Neural cell (in vitro differentiated cells): ENCODE results near the gene HS3ST3B1. TPM values are rescaled to one million over a fixed set of nuclear protein-coding genes. Genes with fewer than 3 reads are reported as not detected.

Source experiments
- H2AFZ ChIP-seq: fragments of 200-600, 300-800 bp; sonication (generic), shearing (Covaris generic); 2 replicates; pipeline ENCODE4 v1.6.0; 2014; ENCODE audit warnings: low read depth, mild to moderate bottlenecking, antibody characterized with exemption, low read length, moderate library complexity
- H3F3A ChIP-seq: fragments of 200-600 bp; shearing (Covaris generic); 2 replicates; pipeline ENCODE4 v1.6.1; 2016; ENCODE audit warnings: mild to moderate bottlenecking, moderate library complexity, mixed read lengths, antibody characterized with exemption, low read length; ENCODE audit not compliant: insufficient read depth, poor library complexity, severe bottlenecking
- H3K27ac ChIP-seq: fragments of 200-600, 300-800 bp; sonication (generic), shearing (Covaris generic); 2 replicates; pipeline ENCODE4 v1.5.1; 2014; ENCODE audit warnings: mild to moderate bottlenecking, low read length, moderate library complexity
- H3K27me3 ChIP-seq: fragments of 300-800, 200-600 bp; sonication (generic), shearing (Covaris generic); 2 replicates; pipeline ENCODE4 v1.6.0; 2014; ENCODE audit warnings: mild to moderate bottlenecking, low read depth, low read length, moderate library complexity; ENCODE audit not compliant: insufficient read depth
- H3K36me3 ChIP-seq: fragments of 300-800, 200-600 bp; sonication (generic), shearing (Covaris generic); 2 replicates; pipeline ENCODE4 v1.5.1; 2014; ENCODE audit warnings: mild to moderate bottlenecking, antibody characterized with exemption, low read length, moderate library complexity; ENCODE audit not compliant: insufficient read depth
- H3K4me2 ChIP-seq: fragments of 300-800, 200-600 bp; sonication (generic), shearing (Covaris generic); 2 replicates; pipeline ENCODE4 v1.6.0; 2014; ENCODE audit warnings: mild to moderate bottlenecking, low read length
- H3K4me3 ChIP-seq: fragments of 300-800, 200-600 bp; sonication (generic), shearing (Covaris generic); 2 replicates; pipeline ENCODE4 v1.5.1; 2014; ENCODE audit warnings: mild to moderate bottlenecking, low read length, moderate library complexity
- H3K79me2 ChIP-seq: fragments of 200-600 bp; shearing (Covaris generic); replicated peaks from 2 replicates; pipeline ENCODE4 v1.6.0; 2014; ENCODE audit warnings: mild to moderate bottlenecking, low read length, moderate library complexity; ENCODE audit not compliant: insufficient read depth
- H3K9ac ChIP-seq: fragments of 300-800, 200-600 bp; sonication (generic), shearing (Covaris generic); 2 replicates; pipeline ENCODE4 v1.6.1; 2016; ENCODE audit warnings: mild to moderate bottlenecking, low read length, mixed read lengths
- H3K9me2 ChIP-seq: fragments of 200-600 bp; shearing (Covaris generic); 2 replicates; pipeline ENCODE4 v1.6.1; 2016; ENCODE audit warnings: mild to moderate bottlenecking, low read length, mixed read lengths; ENCODE audit not compliant: insufficient read depth
- H3K9me3 ChIP-seq: fragments of 200-600, 300-800 bp; sonication (generic), shearing (Covaris generic); 2 replicates; pipeline ENCODE4 v1.6.1; 2016; ENCODE audit warnings: mild to moderate bottlenecking, mixed run types, low read length, moderate library complexity, mixed read lengths
- H4K20me1 ChIP-seq: fragments of 200-600 bp; shearing (Covaris generic); 2 replicates; pipeline ENCODE4 v1.6.1; 2016; ENCODE audit warnings: mild to moderate bottlenecking, mixed run types; ENCODE audit not compliant: insufficient read depth
- EZH2 ChIP-seq: fragments of 200-600, 300-800 bp; shearing (Covaris generic), sonication (generic); IDR thresholded peaks from 2 replicates; pipeline ENCODE4 v1.6.1; 2014; ENCODE audit warnings: antibody characterized with exemption, low read length, borderline replicate concordance, mild to moderate bottlenecking; ENCODE audit not compliant: insufficient read depth, poor library complexity, severe bottlenecking
- SMC3 ChIP-seq: fragments of 450-650 bp; conservative IDR thresholded peaks from 2 replicates; pipeline ENCODE4 v1.6.1; 2014; ENCODE audit warnings: antibody characterized with exemption, mild to moderate bottlenecking, moderate library complexity; ENCODE audit not compliant: poor library complexity
- polyA plus RNA-seq: library from polyadenylated mRNA; depleted of rRNA; stranded (reverse); fragments of >200 nt; gene quantifications from 2 replicates; pipeline ENCODE4 v1.2.3, GENCODE V29; 2014
- TF ChIP-seq, protein P1 (sequence below): fragments of 450-650 bp; IDR thresholded peaks from 2 replicates; pipeline ENCODE4 v1.5.1; 2014; ENCODE audit warnings: antibody characterized with exemption, mild to moderate bottlenecking, moderate library complexity; ENCODE audit not compliant: poor library complexity, severe bottlenecking
- TF ChIP-seq, protein P2 (sequence below): IDR thresholded peaks from 2 replicates; pipeline ENCODE4 v1.6.1; 2012; ENCODE audit warnings: borderline replicate concordance

The HS3ST3B1 gene
- polyA plus RNA-seq, 1 donor from 2014 or later, result 0.58 TPM

- H3K4me2 ChIP-seq, result no peak overlapping the region
- no peaks in the 10 kb centered on the region for H3K36me3 ChIP-seq
- H3F3A ChIP-seq, result no peaks in the 10 kb centered on the region
- H3K9me3 ChIP-seq, result no peaks in the 10 kb centered on the region
- no peak overlapping the region for H2AFZ ChIP-seq
- TF ChIP-seq, protein P1, sequence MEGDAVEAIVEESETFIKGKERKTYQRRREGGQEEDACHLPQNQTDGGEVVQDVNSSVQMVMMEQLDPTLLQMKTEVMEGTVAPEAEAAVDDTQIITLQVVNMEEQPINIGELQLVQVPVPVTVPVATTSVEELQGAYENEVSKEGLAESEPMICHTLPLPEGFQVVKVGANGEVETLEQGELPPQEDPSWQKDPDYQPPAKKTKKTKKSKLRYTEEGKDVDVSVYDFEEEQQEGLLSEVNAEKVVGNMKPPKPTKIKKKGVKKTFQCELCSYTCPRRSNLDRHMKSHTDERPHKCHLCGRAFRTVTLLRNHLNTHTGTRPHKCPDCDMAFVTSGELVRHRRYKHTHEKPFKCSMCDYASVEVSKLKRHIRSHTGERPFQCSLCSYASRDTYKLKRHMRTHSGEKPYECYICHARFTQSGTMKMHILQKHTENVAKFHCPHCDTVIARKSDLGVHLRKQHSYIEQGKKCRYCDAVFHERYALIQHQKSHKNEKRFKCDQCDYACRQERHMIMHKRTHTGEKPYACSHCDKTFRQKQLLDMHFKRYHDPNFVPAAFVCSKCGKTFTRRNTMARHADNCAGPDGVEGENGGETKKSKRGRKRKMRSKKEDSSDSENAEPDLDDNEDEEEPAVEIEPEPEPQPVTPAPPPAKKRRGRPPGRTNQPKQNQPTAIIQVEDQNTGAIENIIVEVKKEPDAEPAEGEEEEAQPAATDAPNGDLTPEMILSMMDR, result no peak
- TF ChIP-seq, protein P2, sequence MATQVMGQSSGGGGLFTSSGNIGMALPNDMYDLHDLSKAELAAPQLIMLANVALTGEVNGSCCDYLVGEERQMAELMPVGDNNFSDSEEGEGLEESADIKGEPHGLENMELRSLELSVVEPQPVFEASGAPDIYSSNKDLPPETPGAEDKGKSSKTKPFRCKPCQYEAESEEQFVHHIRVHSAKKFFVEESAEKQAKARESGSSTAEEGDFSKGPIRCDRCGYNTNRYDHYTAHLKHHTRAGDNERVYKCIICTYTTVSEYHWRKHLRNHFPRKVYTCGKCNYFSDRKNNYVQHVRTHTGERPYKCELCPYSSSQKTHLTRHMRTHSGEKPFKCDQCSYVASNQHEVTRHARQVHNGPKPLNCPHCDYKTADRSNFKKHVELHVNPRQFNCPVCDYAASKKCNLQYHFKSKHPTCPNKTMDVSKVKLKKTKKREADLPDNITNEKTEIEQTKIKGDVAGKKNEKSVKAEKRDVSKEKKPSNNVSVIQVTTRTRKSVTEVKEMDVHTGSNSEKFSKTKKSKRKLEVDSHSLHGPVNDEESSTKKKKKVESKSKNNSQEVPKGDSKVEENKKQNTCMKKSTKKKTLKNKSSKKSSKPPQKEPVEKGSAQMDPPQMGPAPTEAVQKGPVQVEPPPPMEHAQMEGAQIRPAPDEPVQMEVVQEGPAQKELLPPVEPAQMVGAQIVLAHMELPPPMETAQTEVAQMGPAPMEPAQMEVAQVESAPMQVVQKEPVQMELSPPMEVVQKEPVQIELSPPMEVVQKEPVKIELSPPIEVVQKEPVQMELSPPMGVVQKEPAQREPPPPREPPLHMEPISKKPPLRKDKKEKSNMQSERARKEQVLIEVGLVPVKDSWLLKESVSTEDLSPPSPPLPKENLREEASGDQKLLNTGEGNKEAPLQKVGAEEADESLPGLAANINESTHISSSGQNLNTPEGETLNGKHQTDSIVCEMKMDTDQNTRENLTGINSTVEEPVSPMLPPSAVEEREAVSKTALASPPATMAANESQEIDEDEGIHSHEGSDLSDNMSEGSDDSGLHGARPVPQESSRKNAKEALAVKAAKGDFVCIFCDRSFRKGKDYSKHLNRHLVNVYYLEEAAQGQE, result no peak
- TF ChIP-seq SMC3, result no peak
- no peak for TF ChIP-seq EZH2
- H3K4me3 ChIP-seq, result no peak overlapping the region
- H3K9me2 ChIP-seq, result no peaks in the 10 kb centered on the region
- H3K27ac ChIP-seq, result no peak overlapping the region
- H3K27me3 ChIP-seq, result no peaks in the 10 kb centered on the region
- no peak overlapping the region for H3K9ac ChIP-seq
- no peaks in the 10 kb centered on the region for H3K79me2 ChIP-seq
- H4K20me1 ChIP-seq, result no peaks in the 10 kb centered on the region
Measured at GRCh38 chr17:14281530-14281929, 19.4 kb upstream of the HS3ST3B1 start.

GRCh38 chr17:14282726-14283125 is 18.2 kb upstream of the HS3ST3B1 start:
- no peak overlapping the region for H3K9ac ChIP-seq
- H3K36me3 ChIP-seq, result no peaks in the 10 kb centered on the region
- no peaks in the 10 kb centered on the region for H3K9me2 ChIP-seq
- no peak overlapping the region for H3K27ac ChIP-seq
- H3K27me3 ChIP-seq, result no peaks in the 10 kb centered on the region
- no peaks in the 10 kb centered on the region for H3F3A ChIP-seq
- H4K20me1 ChIP-seq, result no peaks in the 10 kb centered on the region
- TF ChIP-seq, protein P2, result no peak
- no peaks in the 10 kb centered on the region for H3K9me3 ChIP-seq
- no peak overlapping the region for H2AFZ ChIP-seq
- no peak overlapping the region for H3K4me3 ChIP-seq
- H3K79me2 ChIP-seq, result no peaks in the 10 kb centered on the region
- H3K4me2 ChIP-seq, result no peak overlapping the region
